Thymus (tissue), 11 donors: ENCODE measurements around the gene CNDP1. TPM values are rescaled to one million over a fixed set of nuclear protein-coding genes. Genes with fewer than 3 reads are reported as not detected.

Experiments used
- DNase-seq, 9 donors: peaks; one replicate each; pipeline ENCODE4 v3.0.0-alpha.2; 2013; ENCODE audit warnings: low spot score in 9 of 9, low read depth in 6 of 9, missing footprints in 1 of 9
- H3K27ac ChIP-seq, 2 donors: one replicate each; pipeline ENCODE4 v1.5.1; 2013; ENCODE audit warnings: control low read depth in 1 of 2, low read depth in 1 of 2, low read length in 1 of 2, mild to moderate bottlenecking in 1 of 2, moderate library complexity in 1 of 2
- H3K27me3 ChIP-seq, 2 donors: one replicate each; pipeline ENCODE4 v1.5.1; 2013; ENCODE audit warnings: low read length in 1 of 2; ENCODE audit not compliant: control insufficient read depth in 2 of 2, insufficient read depth in 1 of 2
- H3K36me3 ChIP-seq, 2 donors: one replicate each; pipeline ENCODE4 v1.5.1; 2013; ENCODE audit warnings: low read length in 1 of 2, mild to moderate bottlenecking in 1 of 2, moderate library complexity in 1 of 2; ENCODE audit not compliant: control insufficient read depth in 2 of 2, insufficient read depth in 2 of 2
- H3K4me1 ChIP-seq, 2 donors: one replicate each; pipeline ENCODE4 v1.5.1; 2013; ENCODE audit warnings: low read length in 2 of 2; ENCODE audit not compliant: control insufficient read depth in 2 of 2, insufficient read depth in 2 of 2
- H3K4me3 ChIP-seq, 2 donors: one replicate each; pipeline ENCODE4 v1.5.1; 2013; ENCODE audit warnings: low read length in 2 of 2, control low read depth in 1 of 2, mild to moderate bottlenecking in 1 of 2
- H3K9me3 ChIP-seq, 2 donors: one replicate each; pipeline ENCODE4 v1.5.1; 2013; ENCODE audit warnings: low read length in 1 of 2, mild to moderate bottlenecking in 1 of 2; ENCODE audit not compliant: control insufficient read depth in 2 of 2, insufficient read depth in 1 of 2
- WGBS: extraction: QIAGEN DNeasy Blood & Tissue Kit; methylation state at CpG from one replicate; pipeline ENCODE4 v1.1.7; 2013; 5-methylcytosine and 5-hydroxymethylcytosine counted together
- polyA plus RNA-seq: library from polyadenylated mRNA; stranded (reverse); fragments of 200-250 nt; gene quantifications from one replicate; pipeline ENCODE4 v1.2.3, GENCODE V29; 2013
- total RNA-seq: library from RNA; stranded (reverse); fragments of 120-200 nt; gene quantifications from one replicate; pipeline ENCODE4 v1.2.4, GENCODE V29; 2013
- donor health status: healthy.

CNDP1 gene
- total and polyA plus RNA-seq, 2 donors, result 0.09 to 0.64 TPM

- Histone ChIP-seq H3K4me1 (peaks cover 0 to 2% of the 10 kb centered on the region in 2 donors), H3K27me3 (no peaks in the 10 kb centered on the region), H3K27ac (no peak overlapping the region), H3K4me3 (no peak overlapping the region), H3K36me3 (peaks cover 67 to 76% of the 10 kb centered on the region in 2 donors), H3K9me3 (no peaks in the 10 kb centered on the region)
- no peak for DNase-seq
- WGBS, result 95% methylated on average over 29 of the region's 29 CpGs
Observed at GRCh38 chr18:74509856-74510769, 24.2 kb upstream of the CNDP1 start.

DNA sequence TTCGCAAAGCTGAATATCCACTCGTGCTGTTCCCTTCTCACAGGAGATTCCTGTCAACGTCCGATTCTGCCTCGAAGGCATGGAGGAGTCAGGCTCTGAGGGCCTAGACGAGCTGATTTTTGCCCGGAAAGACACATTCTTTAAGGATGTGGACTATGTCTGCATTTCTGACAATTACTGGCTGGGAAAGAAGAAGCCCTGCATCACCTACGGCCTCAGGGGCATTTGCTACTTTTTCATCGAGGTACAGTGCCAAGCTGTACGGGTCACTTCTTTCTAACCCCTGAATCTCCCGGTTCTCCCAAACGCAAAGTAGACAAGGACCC, 23.6 kb upstream of the CNDP1 start:
- 98% methylated on average over 12 of the region's 12 CpGs for WGBS
- DNase-seq, result no peak
- Histone ChIP-seq H3K9me3 (no peaks in the 10 kb centered on the region), H3K27me3 (no peaks in the 10 kb centered on the region), H3K36me3 (peaks cover 71 to 81% of the 10 kb centered on the region in 2 donors), H3K27ac (no peak overlapping the region), H3K4me3 (no peak overlapping the region), H3K4me1 (peaks cover 0 to 2% of the 10 kb centered on the region in 2 donors)

DNA sequence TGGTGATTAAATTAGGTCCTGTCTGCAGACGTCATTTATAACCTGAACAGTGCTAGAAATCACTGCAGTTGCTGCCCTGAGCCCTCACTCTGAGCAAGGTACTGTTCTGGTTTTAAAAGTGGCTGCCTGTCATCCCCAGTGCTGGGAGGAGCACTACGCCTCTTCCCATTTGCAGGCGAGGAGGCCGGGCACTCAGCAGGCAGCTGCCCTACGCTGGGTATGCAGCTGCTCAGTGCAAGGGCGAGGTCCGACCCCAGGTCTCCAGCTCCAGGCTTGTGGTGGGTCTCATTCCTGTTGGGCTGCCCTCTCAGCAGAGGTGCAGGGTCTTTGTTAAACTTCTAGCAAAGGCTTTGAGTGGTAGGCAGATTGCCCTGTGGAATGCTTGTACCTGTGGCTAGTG, 22.5 kb upstream of the CNDP1 start:
- Histone ChIP-seq H3K27ac (no peak overlapping the region), H3K9me3 (no peaks in the 10 kb centered on the region), H3K4me1 (no peaks in the 10 kb centered on the region), H3K36me3 (peaks cover 72 to 84% of the 10 kb centered on the region in 2 donors), H3K27me3 (no peaks in the 10 kb centered on the region), H3K4me3 (no peak overlapping the region)
- no peak for DNase-seq
- 97% methylated on average over 7 of the region's 7 CpGs for WGBS

DNA sequence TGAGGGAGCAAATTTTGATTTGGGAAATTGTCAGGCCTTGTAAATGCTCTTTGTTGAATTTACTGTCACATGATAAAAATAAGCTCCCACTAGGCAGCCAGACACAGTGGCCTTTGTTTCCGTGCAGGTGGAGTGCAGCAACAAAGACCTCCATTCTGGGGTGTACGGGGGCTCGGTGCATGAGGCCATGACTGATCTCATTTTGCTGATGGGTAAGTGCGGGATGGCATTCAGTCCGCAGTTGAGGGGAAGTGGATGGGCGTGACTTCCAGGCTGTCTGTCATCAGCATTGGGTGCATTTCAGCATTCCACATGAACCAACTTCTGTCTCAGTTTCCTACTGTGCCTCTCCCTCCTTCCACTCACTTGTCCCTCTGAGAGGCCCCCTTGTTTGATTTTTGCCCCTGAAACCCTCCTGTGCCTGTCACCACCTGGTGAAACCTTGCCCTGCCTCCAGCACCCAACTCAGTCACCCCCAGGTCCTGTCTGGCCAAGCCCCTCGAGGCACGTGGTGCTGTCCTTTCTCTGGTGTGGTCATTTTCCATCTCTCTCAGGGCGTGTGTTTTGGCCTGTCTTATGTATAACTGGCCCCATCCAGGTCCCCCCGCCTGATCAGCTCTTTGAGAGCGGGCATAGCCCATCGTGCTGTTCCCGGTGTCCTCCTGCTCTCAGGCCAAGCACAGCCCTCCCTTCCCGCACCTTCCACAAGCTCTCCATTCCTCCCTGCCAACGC, 21.8 kb upstream of the CNDP1 start:
- Histone ChIP-seq H3K4me3 (no peak overlapping the region), H3K4me1 (no peaks in the 10 kb centered on the region), H3K27me3 (no peaks in the 10 kb centered on the region), H3K36me3 (peaks cover 73 to 84% of the 10 kb centered on the region in 2 donors), H3K27ac (peak overlapping the region in 1 of 2 donors; percentile 11), H3K9me3 (no peaks in the 10 kb centered on the region)
- DNase-seq, result no peak
- WGBS, result 98% methylated on average over 15 of the region's 15 CpGs

GRCh38 chr18:74513149-74513882, 21.0 kb upstream of the CNDP1 start:
- 96% methylated on average over 27 of the region's 27 CpGs for WGBS
- DNase-seq, result no peak

DNA sequence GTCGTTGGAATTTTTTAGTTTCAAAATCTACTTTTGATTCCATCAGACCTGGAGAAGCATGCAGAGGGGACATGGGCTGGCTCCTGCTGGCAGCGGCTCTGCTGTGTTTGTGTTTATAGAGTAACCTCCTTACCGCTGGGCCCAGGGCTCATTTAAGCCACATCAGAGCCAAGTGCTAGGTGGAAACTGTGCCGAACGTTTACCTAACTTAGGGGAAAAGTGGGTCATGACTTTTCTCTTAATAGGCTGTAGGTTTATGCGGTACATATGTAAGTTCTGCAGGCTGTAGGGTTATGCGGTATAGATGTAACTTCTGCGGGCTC, 20.5 kb upstream of the CNDP1 start:
- 90% methylated on average over 8 of the region's 8 CpGs for WGBS
- Histone ChIP-seq H3K4me3 (no peak overlapping the region), H3K27me3 (no peaks in the 10 kb centered on the region), H3K9me3 (no peaks in the 10 kb centered on the region), H3K4me1 (no peaks in the 10 kb centered on the region), H3K36me3 (peaks cover 68 to 78% of the 10 kb centered on the region in 2 donors), H3K27ac (peak overlapping the region in 1 of 2 donors; percentile 43)
- no peak for DNase-seq

More at GRCh38 chr18:74513149-74513882, 21.0 kb upstream of the CNDP1 start:
- H3K9me3 ChIP-seq, result no peaks in the 10 kb centered on the region
- H3K36me3 ChIP-seq, result peaks cover 68 to 78% of the 10 kb centered on the region in 2 donors
- H3K4me3 ChIP-seq, result no peak overlapping the region
- peak overlapping the region in 1 of 2 donors; percentile 43 for H3K27ac ChIP-seq
- no peaks in the 10 kb centered on the region for H3K27me3 ChIP-seq
- no peaks in the 10 kb centered on the region for H3K4me1 ChIP-seq

DNA sequence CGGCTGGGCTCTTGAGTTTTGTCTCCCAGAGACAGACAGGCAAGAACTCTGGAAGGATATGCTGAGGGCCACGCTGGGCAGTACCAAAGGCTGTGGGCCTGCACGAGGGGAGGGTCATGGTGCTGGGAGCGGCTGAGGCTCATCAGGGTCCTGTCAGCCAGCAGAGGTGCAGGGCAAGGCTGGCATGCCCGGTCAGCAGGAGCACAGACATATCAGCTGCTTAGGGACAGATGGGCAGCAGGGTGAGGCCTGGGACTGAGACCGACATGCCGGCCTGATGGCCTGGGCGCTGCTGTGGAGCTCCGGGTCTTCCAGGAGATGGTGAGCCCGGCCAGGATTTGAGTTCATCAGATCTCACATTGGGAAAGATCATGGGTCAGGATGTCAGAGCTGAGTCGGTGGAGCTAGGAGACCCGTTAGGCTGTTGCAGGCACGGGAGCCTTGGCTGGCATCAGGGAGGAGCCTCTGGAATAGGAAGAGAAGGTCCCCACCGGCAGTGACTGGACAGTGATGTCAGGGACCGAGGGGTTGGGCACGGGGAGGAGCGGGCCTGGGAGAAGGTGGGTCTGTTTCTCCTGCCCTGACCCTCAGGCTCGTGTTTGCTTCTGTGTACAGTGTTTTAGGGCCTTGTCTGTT, 19.3 kb upstream of the CNDP1 start:
- Histone ChIP-seq H3K9me3 (no peaks in the 10 kb centered on the region), H3K36me3 (peaks cover 69 to 80% of the 10 kb centered on the region in 2 donors), H3K27me3 (no peaks in the 10 kb centered on the region), H3K4me1 (no peaks in the 10 kb centered on the region), H3K27ac (no peak overlapping the region), H3K4me3 (no peak overlapping the region)
- 98% methylated on average over 18 of the region's 18 CpGs for WGBS
- no peak for DNase-seq

GRCh38 chr18:74515620-74516231, 18.6 kb upstream of the CNDP1 start:
- Histone ChIP-seq H3K27ac (no peak overlapping the region), H3K36me3 (peaks cover 65 to 80% of the 10 kb centered on the region in 2 donors), H3K4me3 (no peak overlapping the region), H3K27me3 (no peaks in the 10 kb centered on the region), H3K9me3 (no peaks in the 10 kb centered on the region), H3K4me1 (no peaks in the 10 kb centered on the region)
- no peak for DNase-seq
- WGBS, result 93% methylated on average over 13 of the region's 13 CpGs
